Measurements from ENCODE around the gene TUT4. TPM values are rescaled to one million over a fixed set of nuclear protein-coding genes. Genes with fewer than 3 reads are reported as not detected.

TUT4 gene
- total RNA-seq: 100 to 1,000 TPM in 1 of 2 donors, 10 to 100 TPM in 1; 81.0 to 111 TPM

- DNase-seq (ENCODE audit: low spot score in 2 of 2) (peak; percentile 73 to 76), ATAC-seq (peak; percentile 62 to 65)
- Mint-ChIP-seq H3K9me3 (no peaks in the 10 kb centered on the region), H3K36me3 (no peaks in the 10 kb centered on the region), H3K27ac (peak within 1 kb of the TSS in 1 of 2 donors; percentile 84)
These were observed at the start of gene TUT4 for GRCh38 chr1:52552505-52553361. Gene TUT4 (minus strand): TSS chr1:52553092. CDS start chr1:52526280, 26,812 bp downstream.

DNA sequence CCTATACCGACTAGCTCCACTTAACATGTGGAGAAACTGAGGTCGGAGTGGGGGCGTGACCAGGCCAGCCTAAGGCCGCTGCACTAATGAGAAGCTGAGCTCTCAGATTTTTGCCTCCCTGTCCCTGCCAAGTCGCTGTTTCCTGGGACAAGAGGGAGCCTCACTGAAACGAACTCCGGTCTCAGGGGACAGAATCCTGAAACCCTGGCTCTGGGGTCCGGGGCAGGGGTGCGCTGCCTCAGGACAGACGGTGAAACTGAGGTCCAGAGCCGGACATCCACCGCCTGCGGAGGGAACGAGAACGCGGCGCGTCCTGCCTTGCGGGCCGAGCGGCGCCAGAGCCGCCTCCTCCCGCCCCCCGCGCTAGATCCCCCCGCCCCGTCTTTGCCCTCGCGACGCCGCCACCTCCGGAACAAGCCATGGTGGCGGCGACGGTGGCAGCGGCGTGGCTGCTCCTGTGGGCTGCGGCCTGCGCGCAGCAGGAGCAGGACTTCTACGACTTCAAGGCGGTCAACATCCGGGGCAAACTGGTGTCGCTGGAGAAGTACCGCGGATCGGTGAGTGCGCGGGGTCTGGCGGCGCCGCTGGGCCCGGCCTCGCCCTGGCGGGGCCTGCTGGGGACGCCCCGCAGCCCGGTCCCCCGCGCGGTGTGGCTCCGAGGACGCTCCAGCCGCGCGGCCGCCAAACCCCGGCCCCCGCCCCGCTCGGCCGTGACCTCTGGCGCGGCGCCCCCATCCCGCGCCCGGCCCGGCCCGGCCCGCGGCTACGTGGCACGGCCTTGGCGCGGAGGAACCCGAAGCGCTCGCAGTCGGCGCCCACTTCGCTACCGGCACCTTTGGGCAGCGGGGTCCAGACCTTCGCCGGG lies 49.3 kb upstream of the TUT4 start, which contains the start of gene GPX7:
TSS of gene GPX7 (plus strand) at position 381 of the 865 bp plus-strand sequence. CDS start at position 420, 39 bp downstream.
- H3K9me3 Mint-ChIP-seq: no peaks in the 10 kb centered on the region
- DNase-seq (ENCODE audit: low spot score in 2 of 2) (peak; percentile 63 to 74), ATAC-seq (peak; percentile 78 to 80)
- peaks cover 8 to 25% of the 10 kb centered on the region in 2 donors for H3K36me3 Mint-ChIP-seq
- H3K27ac Mint-ChIP-seq: peak within 1 kb of the TSS; percentile 88 to 96

DNA sequence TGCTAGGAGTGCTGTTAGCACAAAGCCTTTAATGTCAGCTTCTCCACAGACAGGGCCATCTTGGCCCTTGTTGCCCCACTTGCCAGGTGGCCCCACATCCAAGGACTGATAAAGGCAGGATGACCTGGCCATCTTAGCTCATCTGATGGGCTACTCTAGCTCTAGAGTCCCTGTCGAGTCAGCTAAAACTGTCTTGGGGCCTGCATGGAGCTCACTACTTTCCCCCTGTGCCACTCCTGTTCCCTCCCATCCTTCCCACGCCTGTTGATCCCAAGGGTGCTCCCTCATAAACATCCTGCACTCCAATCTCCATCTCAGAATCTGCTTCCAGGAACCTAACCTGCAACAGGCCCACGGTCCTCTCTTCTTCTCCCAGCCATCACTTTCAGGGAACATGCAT lies 48.6 kb upstream of the TUT4 start:
- ATAC-seq: no peak
- DNase-seq (ENCODE audit: low spot score in 2 of 2): no peak
- H3K27ac Mint-ChIP-seq: peak overlapping the region; percentile 88 to 96
- no peaks in the 10 kb centered on the region for H3K9me3 Mint-ChIP-seq
- peaks cover 1 to 20% of the 10 kb centered on the region in 2 donors for H3K36me3 Mint-ChIP-seq

DNA sequence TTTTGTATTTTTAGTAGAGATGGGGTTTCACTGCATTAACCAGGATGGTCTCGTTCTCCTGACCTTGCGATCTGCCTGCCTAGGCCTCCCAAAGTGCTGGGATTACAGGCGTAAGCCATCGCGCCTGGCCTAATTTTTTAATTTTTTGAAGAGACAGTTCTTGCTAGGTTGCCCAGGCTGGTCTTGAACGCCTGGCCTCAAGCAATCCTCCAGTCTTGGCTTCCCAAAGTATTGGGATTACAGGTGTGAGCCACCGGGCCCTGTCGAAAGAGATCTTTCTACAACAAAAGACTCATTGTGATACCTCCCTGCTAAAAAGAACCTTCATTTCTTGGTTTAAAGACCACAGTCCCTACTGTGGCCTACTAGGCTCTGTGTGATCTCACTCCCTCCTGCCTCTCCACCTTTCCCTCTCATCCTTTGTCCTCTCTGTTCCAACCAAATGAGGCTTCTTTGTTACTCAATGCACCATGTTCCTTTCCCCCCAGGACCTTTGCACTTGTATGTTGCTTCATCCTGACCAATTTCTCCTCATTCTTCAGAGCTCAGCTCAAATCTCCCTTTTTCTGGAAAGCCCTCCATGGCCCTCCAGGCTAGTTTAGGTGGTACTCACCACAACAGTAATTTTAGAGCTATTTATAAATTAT lies 47.8 kb upstream of the TUT4 start:
- DNase-seq (ENCODE audit: low spot score in 2 of 2) (no peak), ATAC-seq (no peak)
- H3K27ac Mint-ChIP-seq: peak overlapping the region in 1 of 2 donors; percentile 88
- H3K36me3 Mint-ChIP-seq: peaks cover 0 to 20% of the 10 kb centered on the region in 2 donors
- no peaks in the 10 kb centered on the region for H3K9me3 Mint-ChIP-seq

- ATAC-seq (no peak), DNase-seq (ENCODE audit: low spot score in 2 of 2) (no peak)
- no peaks in the 10 kb centered on the region for H3K9me3 Mint-ChIP-seq
- H3K36me3 Mint-ChIP-seq: peaks cover 0 to 20% of the 10 kb centered on the region in 2 donors
- no peak overlapping the region for H3K27ac Mint-ChIP-seq
These were observed 46.3 kb upstream of the TUT4 start for GRCh38 chr1:52599236-52599635.

DNA sequence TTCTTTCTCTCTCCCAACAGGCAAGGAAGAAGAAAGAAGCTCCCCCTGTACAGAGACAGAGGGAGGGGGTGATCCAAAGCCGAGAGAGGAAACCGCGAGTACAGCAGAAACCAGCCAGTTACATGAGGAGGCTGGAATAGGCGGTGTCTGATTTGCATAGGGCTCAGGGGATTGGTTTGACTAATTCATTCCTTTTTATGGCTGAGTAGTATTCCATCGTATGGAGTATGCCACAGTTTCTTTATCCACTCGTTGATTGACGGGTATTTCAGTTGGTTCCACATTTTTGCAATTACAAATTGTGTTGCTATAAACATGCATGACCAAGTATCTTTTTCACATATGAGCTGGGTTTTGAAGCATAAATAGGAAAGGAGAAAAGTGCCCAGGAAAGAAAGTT lies 45.8 kb upstream of the TUT4 start:
- DNase-seq (ENCODE audit: low spot score in 2 of 2): no peak

GRCh38 chr1:52597912-52598311 lies 45.0 kb upstream of the TUT4 start:
- H3K9me3 Mint-ChIP-seq: no peaks in the 10 kb centered on the region
- peak overlapping the region in 1 of 2 donors; percentile 1 for H3K27ac Mint-ChIP-seq
- no peak for ATAC-seq
- no peak for DNase-seq (ENCODE audit: low spot score in 2 of 2)
- peaks cover 0 to 10% of the 10 kb centered on the region in 2 donors for H3K36me3 Mint-ChIP-seq

More for the DNA sequence above, 45.8 kb upstream of the TUT4 start:
- Mint-ChIP-seq H3K9me3 (no peaks in the 10 kb centered on the region), H3K27ac (no peak overlapping the region), H3K36me3 (peaks cover 0 to 19% of the 10 kb centered on the region in 2 donors)
- no peak for ATAC-seq

GRCh38 chr1:52595061-52595460 lies 42.2 kb upstream of the TUT4 start:
- no peaks in the 10 kb centered on the region for H3K36me3 Mint-ChIP-seq
- no peaks in the 10 kb centered on the region for H3K9me3 Mint-ChIP-seq
- no peak overlapping the region for H3K27ac Mint-ChIP-seq
- DNase-seq (ENCODE audit: low spot score in 2 of 2) (no peak), ATAC-seq (no peak)

GRCh38 chr1:52593495-52593894 lies 40.6 kb upstream of the TUT4 start:
- ATAC-seq (no peak), DNase-seq (ENCODE audit: low spot score in 2 of 2) (no peak)
- Mint-ChIP-seq H3K27ac (no peak overlapping the region), H3K9me3 (no peaks in the 10 kb centered on the region), H3K36me3 (no peaks in the 10 kb centered on the region)

GRCh38 chr1:52592637-52593323 lies 39.9 kb upstream of the TUT4 start:
- Mint-ChIP-seq H3K36me3 (no peaks in the 10 kb centered on the region), H3K27ac (no peak overlapping the region), H3K9me3 (no peaks in the 10 kb centered on the region)
- ATAC-seq: no peak
- no peak for DNase-seq (ENCODE audit: low spot score in 2 of 2)

- ATAC-seq (no peak), DNase-seq (ENCODE audit: low spot score in 2 of 2) (no peak)
- H3K27ac Mint-ChIP-seq: no peak overlapping the region
- H3K36me3 Mint-ChIP-seq: no peaks in the 10 kb centered on the region
- H3K9me3 Mint-ChIP-seq: no peaks in the 10 kb centered on the region
These were observed 37.4 kb upstream of the TUT4 start for GRCh38 chr1:52590266-52590665.

- H3K36me3 Mint-ChIP-seq: no peaks in the 10 kb centered on the region
- DNase-seq (ENCODE audit: low spot score in 2 of 2) (no peak), ATAC-seq (no peak)
- H3K27ac Mint-ChIP-seq: no peak overlapping the region
- no peaks in the 10 kb centered on the region for H3K9me3 Mint-ChIP-seq
These were observed 35.6 kb upstream of the TUT4 start for GRCh38 chr1:52588535-52588934.

- DNase-seq (ENCODE audit: low spot score in 2 of 2) (no peak), ATAC-seq (no peak)
- H3K36me3 Mint-ChIP-seq: no peaks in the 10 kb centered on the region
- no peak overlapping the region for H3K27ac Mint-ChIP-seq
- no peaks in the 10 kb centered on the region for H3K9me3 Mint-ChIP-seq
These were observed 35.1 kb upstream of the TUT4 start for GRCh38 chr1:52588027-52588426.

GRCh38 chr1:52585474-52585873 lies 32.6 kb upstream of the TUT4 start:
- ATAC-seq (no peak), DNase-seq (ENCODE audit: low spot score in 2 of 2) (no peak)
- H3K9me3 Mint-ChIP-seq: no peaks in the 10 kb centered on the region
- H3K27ac Mint-ChIP-seq: no peak overlapping the region
- no peaks in the 10 kb centered on the region for H3K36me3 Mint-ChIP-seq

GRCh38 chr1:52582116-52582696 lies 29.3 kb upstream of the TUT4 start:
- DNase-seq (ENCODE audit: low spot score in 2 of 2) (no peak), ATAC-seq (no peak)
- Mint-ChIP-seq H3K9me3 (peaks cover 0 to 9% of the 10 kb centered on the region in 2 donors), H3K36me3 (no peaks in the 10 kb centered on the region), H3K27ac (no peak overlapping the region)

DNA sequence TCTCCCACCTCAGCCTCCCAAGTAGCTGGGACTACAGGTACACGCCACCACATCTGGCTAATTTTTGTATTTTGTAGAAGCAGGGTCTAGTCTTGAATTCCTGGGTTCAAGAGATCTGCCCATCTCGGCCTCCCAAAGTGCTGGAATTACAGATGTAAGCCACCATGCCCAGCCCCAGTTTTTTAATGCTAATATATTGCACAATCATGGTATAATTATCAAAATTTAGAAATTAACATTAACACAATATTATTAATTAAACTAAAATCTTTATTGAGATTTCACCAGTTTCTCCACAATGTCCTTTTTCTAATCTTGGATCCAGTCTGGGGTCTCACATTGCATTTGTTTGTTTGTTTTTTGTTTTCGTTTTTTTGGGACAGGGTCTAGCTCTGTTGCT lies 27.4 kb upstream of the TUT4 start:
- Mint-ChIP-seq H3K27ac (no peak overlapping the region), H3K36me3 (no peaks in the 10 kb centered on the region), H3K9me3 (peaks cover 0 to 9% of the 10 kb centered on the region in 2 donors)
- DNase-seq (ENCODE audit: low spot score in 2 of 2) (no peak), ATAC-seq (no peak)

All from activated naive CD4-positive, alpha-beta T cell treated with anti-CD3 and anti-CD28 coated beads, Interleukin-2, amount 50 U/mL, for 72 hours (primary cell).